NCI-H2107 treated with DMSO at 0.1 percent for 48 hours (cell line): ENCODE data around the gene WDR59.

Source experiments
- DNase-seq: peaks from one replicate; lab custom pipeline; 2025; ENCODE audit not compliant: unreplicated experiment; lab: John Stamatoyannopoulos, UW

The WDR59 gene

GRCh38 chr16:74903901-74904678, 80.8 kb downstream of the WDR59 start:
- no peak for DNase-seq

GRCh38 chr16:74903120-74903519, 81.8 kb downstream of the WDR59 start:
- no peak for DNase-seq

- no peak for DNase-seq
Measured at GRCh38 chr16:74902161-74902560, 82.8 kb downstream of the WDR59 start.

GRCh38 chr16:74901606-74902005, 83.3 kb downstream of the WDR59 start:
- DNase-seq, result no peak

- DNase-seq, result no peak
Measured at GRCh38 chr16:74899816-74900215, 85.1 kb downstream of the WDR59 start.

- no peak for DNase-seq
Measured at GRCh38 chr16:74898659-74899058, 86.3 kb downstream of the WDR59 start.

GRCh38 chr16:74896389-74897370, 88.2 kb downstream of the WDR59 start:
- DNase-seq, result no peak

- DNase-seq, result no peak
Measured at GRCh38 chr16:74893541-74893940, 91.4 kb downstream of the WDR59 start.

GRCh38 chr16:74892574-74893461, 92.1 kb downstream of the WDR59 start:
- DNase-seq, result no peak

GRCh38 chr16:74888888-74889287, 96.0 kb downstream of the WDR59 start:
- no peak for DNase-seq

- DNase-seq, result no peak
Measured at GRCh38 chr16:74888232-74888862, 96.6 kb downstream of the WDR59 start.

GRCh38 chr16:74887084-74887483, 97.8 kb downstream of the WDR59 start:
- no peak for DNase-seq

- DNase-seq, result no peak
Measured at GRCh38 chr16:74877706-74878105, 107.2 kb downstream of the WDR59 start.

- no peak for DNase-seq
Measured at GRCh38 chr16:74874912-74875546, 109.9 kb downstream of the WDR59 start.

- DNase-seq, result no peak
Measured at GRCh38 chr16:74874123-74874522, 110.8 kb downstream of the WDR59 start.

GRCh38 chr16:74872302-74872701, 112.6 kb downstream of the WDR59 start:
- DNase-seq, result no peak

GRCh38 chr16:74871608-74872007, 113.3 kb downstream of the WDR59 start:
- DNase-seq, result no peak

- no peak for DNase-seq
Measured at GRCh38 chr16:74868501-74868900, 116.4 kb downstream of the WDR59 start.

GRCh38 chr16:74868035-74868434, 116.9 kb downstream of the WDR59 start:
- DNase-seq, result no peak

GRCh38 chr16:74867281-74867849, 117.6 kb downstream of the WDR59 start:
- no peak for DNase-seq
